HL-60/S4 treated with retinoic acid at 250 ng/mL for 4 days and 3 days (cell line): ENCODE data around the gene RFESD.

ENCODE experiments used
- in situ Hi-C: fragments of 300-500 bp; cut with MboI; formaldehyde crosslinking; loops from 2 replicates; pipeline ENCODE4 v1.7.0; 2022; ENCODE audit warnings: low sequenced_read_pairs

Gene RFESD

DNA sequence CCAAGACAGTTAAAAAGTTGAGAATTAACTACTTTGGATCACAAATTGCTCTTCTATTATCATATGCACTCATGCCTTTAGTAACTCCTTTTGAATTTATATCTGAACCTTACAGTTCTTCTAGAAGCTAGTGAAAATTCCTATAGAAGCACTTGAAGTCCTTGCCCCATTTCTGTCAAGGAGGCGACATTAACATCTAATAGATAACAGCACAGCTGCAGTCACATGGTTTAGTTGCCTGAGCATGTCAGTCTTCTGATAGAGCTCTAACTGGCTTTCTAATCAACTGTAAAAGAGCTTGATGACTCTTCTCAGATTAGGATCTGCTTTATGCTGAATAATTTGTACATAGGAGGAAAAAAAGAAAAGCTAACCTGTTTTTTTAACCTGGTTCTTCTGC is 9.0 kb downstream of the RFESD start:
- in situ Hi-C loops, result loop anchor here (10.0 to 25.0 kb wide), 2 partner anchors 107 to 189 kb away; no protein-coding TSS in a partner anchor

DNA sequence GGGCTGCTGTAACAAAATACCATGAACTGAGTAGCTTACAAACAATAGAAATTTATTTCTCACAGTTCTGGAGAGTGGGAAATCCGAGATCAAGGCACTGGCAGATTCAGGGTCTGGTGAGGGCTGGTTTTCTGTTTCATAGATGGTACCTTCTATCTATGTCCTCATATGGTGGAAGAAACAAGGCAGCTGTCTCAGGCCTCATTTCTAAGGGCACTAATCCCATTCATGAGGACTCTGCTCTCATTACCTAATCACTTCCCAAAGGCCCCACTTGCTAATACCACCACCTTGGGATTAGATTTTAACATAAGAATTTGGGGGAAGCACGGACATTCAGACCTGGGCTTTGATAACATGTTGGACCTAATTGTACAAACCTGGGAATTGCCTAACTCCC is 13.5 kb downstream of the RFESD start:
- in situ Hi-C loops, result loop anchor here (25.0 kb wide), 1 partner anchor 102 kb away; no protein-coding TSS in a partner anchor

DNA sequence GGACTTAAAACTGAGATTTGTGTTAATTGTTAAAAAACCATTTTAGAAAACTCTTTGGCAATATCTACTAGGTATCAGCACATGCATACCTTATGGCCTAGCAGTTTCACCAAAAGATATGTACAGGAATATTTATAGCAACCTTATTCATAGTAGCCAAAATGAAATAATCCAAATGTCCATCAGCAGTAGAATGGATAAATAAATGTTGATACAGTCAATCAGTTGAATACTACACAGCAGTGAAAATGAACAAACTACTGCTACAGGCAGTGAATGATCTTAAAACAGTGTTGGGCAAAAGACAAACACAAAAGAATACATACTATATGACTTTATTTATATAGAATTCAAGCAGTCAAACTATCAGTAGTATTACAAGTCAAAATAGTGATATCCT is 16.4 kb downstream of the RFESD start:
- in situ Hi-C loops, result loop anchor here (25.0 kb wide), 1 partner anchor 99 kb away; no protein-coding TSS in a partner anchor

DNA sequence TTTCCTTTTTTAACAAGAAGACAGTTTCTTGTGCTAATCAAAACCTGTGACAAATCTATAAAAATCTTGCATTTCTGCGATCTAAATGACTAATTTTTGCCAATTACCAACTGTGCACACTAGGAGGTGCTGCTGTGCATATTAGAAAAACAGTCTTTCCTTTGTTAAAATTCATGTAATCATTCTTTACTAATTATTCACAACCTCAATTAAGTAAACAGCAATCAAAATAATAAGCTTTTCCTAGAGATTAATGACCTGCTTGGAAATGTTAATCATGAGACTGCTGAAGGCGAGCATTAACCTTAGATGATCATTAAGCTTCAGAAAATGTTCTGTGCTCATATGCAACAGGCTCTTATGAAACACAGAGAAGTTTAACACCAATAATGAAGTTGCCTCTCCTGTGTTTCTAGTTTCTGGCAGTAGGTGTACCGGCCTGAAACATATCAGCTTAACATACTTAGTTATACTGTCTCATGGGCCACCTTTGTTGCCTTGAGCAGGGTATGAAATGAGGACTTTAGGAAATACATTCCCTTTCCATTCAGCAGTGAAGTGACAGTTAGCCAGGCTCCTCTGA is 17.7 kb downstream of the RFESD start:
- in situ Hi-C loops, result loop anchor here (25.0 kb wide), 1 partner anchor 98 kb away; no protein-coding TSS in a partner anchor

DNA sequence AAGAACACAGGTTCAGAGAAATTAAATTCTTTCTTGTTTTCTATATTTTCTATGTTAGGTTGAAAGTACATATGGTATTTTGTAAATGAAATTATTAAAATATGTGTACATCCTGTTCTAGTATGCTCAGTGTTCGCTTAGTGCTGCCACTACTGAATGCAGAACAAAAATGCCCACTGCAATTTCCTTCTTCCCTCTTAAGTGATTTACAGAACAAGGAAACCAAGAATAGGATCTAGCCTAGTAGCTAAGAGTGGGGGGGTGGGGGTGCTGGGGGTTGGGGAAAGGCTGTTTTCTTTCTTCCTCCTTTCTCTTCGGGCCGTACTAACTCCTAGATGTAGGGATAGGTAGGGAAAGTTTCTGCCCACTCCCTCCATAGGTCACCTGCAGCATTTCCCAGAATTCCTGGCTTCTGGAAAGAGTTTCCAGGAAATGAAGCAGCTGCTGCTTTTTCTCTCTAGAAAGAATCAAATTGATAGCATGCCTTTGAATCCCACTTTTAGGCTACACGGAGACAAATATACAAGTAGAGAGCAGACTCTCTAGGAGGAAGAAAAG is 20.6 kb downstream of the RFESD start:
- in situ Hi-C loops, result loop anchor here (25.0 kb wide), 1 partner anchor 95 kb away; no protein-coding TSS in a partner anchor

DNA sequence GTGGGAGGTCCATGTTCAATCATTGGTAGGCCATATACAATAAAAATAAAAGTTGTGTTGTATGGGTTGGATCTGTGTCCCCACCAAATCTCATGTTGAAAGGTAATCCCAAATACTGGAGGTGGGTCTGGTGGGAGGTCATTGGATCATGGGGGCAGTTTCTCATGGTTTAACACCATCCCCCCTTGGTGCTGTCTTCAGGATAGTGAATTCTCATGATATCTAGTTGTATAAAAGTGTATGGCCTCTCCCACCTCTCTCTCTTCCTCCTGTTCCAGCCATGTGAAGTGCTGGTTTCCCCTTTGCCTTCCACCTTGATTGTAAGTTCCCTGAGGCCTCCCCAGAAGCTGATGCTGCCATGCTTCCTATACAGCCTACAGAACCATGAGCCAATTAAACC is 21.1 kb downstream of the RFESD start:
- in situ Hi-C loops, result loop anchor here (25.0 kb wide), 1 partner anchor 95 kb away; no protein-coding TSS in a partner anchor

DNA sequence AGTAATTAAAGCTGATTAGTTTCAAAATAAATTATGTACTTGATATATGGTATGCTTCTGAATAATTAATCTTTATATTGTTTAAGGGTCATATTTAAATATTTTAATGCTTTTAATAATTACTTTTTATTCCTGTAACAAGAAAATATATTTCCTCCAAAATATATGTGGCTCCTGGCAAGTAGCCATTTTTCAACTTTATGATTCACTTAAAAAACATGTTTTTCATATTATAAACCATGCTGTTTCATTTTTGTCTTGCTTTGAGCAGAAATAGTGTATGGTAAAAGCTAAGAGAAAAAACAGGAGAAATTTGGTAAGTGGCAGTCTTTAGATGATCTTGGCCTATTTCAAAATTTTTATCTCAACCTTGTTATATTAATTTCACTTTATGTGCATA is 21.6 kb downstream of the RFESD start:
- in situ Hi-C loops, result loop anchor here (25.0 kb wide), 1 partner anchor 94 kb away; no protein-coding TSS in a partner anchor

DNA sequence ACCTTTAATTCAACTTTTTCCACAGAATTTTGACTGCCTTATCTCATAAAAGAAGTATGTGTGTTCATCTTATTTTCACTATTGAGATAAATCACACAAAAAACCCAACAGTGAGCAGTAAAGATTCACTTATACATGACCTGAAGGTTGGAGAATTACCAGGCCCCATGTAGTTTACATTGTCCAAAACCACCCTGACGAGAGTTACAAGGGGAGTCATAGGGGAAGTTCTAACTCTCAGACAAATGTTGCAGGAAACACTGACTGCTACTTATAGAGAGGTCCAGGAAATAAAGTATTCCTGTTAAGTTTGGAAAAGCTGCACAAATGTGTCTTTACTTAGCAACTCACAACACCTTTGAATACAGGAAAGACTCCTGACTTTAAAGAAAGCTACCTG is 22.2 kb downstream of the RFESD start:
- in situ Hi-C loops, result loop anchor here (25.0 kb wide), 1 partner anchor 94 kb away; no protein-coding TSS in a partner anchor

DNA sequence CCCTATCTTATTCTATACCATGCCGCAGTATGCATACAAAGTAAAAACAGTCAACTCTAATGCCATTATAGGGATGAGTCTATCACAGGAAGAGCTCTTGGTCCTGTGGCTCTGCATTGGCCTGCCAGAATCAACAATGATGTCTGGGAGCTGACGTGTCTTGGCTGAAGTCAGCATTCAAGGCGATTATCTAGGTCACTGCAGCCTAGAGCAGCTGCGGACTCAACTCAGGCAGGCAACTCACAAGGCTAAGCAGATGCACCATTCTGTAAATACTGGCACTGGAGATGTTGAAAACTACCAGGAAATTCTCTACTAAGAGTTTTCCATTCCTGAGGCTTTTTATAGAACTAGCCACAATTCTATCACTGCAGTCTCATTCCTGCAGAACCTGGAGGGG is 23.0 kb downstream of the RFESD start:
- in situ Hi-C loops, result loop anchor here (25.0 kb wide), 1 partner anchor 93 kb away; no protein-coding TSS in a partner anchor

DNA sequence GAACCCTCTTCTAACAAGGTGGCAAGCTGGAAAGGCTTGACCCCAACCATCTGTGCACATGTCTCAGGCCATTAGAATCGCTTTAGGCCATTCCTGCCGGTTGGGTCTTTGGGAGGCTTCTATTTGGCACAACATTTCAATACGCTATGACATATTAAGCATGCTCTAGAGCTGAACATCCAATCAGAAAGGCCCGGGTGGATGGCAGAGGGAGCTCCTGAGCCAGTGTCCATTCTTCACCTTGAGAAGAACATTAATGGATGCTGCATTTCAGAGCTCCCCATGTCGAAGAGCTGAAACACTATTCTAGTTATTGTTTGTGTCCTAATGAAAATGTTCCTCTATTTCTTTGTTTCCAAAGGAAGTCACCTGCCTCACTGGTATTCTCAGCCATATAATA is 23.4 kb downstream of the RFESD start:
- in situ Hi-C loops, result loop anchor here (25.0 kb wide), 1 partner anchor 92 kb away; no protein-coding TSS in a partner anchor

DNA sequence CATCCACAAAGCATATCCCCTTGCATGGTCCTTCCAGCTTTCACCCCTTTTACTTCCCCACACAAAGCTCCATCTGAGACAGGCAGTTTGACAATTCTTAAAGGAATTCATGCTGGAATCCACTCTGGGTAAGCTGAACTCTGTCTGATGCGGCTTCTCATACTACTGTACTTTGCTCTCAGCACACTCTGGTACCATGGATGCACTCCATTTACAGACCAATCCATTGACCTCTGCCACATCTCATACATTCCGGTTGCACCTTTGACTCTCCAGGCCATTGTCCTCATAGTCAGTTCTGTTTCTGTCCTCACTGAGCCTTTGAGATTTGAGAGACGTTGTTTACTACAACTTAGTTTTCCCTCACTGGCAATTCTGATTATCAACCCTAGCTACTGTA is 24.0 kb downstream of the RFESD start:
- in situ Hi-C loops, result loop anchor here (25.0 kb wide), 1 partner anchor 92 kb away; no protein-coding TSS in a partner anchor

DNA sequence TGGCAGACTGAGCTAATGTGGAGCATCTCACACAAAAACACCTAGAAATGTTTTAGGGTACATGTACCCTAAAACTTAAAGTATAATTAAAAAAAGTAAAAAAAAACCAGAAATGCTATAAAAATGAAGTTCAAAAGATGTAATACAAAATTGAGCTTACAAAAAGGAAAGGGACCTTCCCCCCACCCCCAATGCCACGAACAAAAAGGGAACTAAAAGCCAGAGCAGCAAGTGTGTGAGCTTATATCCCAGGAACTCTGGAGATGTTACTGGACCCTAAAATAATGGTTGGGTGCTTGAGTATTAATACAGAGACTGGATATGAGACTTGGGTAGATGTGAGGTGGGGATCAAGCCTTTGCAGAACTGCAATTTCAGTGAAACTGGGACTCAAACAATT is 25.2 kb downstream of the RFESD start:
- in situ Hi-C loops, result loop anchor here (25.0 kb wide), 1 partner anchor 90 kb away; no protein-coding TSS in a partner anchor

DNA sequence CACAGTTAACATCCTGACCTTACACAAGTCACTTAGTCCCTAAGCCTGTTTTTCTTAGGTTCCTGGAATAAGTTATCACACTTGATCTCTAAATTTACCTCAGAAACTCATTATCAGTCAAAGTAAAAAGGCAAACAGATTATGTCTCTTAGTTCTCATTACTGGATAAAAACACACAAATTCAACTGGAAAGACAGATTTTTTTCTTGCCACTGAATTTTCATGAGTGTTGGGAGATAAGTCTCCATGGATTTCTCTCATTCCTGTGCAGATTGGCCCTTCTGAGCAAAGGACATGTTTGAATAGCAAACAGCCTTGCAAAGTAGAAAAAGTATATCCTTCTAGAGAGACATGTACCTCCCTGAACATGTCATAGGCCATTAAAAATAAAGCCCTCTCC is 26.1 kb downstream of the RFESD start:
- in situ Hi-C loops, result loop anchor here (25.0 kb wide), 1 partner anchor 90 kb away; no protein-coding TSS in a partner anchor

DNA sequence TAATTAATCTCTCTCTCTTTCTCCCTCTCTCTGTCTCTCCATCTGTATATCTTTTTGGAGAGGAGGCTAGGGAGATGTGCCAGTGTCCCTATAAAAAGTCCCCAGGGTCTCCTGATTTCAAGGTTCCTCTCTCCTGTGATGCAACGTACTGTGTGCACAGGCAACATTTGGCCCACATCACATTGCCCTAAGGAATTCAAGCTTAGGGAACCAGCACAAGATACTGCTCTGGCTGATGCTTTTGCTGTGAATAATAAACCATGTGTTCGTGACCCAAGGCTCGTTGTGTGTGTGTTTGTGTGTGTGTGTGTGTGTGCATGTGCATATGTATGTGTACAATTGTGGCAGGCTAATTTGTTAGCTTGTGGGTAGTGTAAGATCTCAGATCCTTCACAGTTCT is 26.5 kb downstream of the RFESD start:
- in situ Hi-C loops, result loop anchor here (25.0 kb wide), 1 partner anchor 89 kb away; no protein-coding TSS in a partner anchor

DNA sequence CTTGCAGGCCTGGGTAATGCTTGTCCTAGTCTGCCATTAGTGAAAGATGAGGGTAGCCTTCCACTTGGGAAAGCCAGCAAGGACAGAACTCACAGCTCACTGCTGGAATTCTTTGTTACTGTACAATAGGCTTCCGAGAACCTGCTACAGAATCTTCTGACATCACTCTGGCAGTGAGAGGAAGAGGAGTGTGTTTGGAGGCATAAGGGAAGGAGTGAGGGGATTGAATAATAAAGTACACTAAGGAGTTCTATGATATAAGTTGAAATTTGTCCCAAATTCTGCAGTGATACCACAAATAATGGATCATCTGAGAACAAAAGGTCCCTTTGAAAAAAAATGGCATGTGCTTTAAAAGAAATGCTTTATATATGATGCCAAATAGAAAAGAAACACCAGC is 36.3 kb downstream of the RFESD start, which contains the start of gene SPATA9:
Gene SPATA9 (minus strand): TSS at position 101 of the 400 bp plus-strand sequence. CDS start 137 bp downstream, outside the sequence.
- in situ Hi-C loops, result no loop called here

DNA sequence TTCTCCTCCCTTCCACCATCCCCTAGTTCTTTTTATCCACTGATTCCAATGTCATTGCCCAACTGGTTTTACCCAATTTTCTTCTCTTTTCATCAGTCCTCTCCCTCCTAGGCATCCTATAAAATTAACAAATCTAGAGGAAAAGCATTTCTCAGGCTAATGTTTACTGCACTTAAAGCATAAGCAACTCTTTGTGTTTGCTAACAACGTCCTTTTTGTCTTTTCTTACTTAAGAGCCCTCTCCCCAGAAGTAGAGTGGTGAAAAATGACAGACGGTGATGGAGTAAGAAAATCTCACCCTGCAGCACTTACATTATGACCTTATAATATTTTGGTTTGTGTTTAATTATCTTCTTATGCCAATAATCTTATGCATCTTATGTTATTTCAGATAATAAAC is 37.8 kb downstream of the RFESD start:
- in situ Hi-C loops, result no loop called here

DNA sequence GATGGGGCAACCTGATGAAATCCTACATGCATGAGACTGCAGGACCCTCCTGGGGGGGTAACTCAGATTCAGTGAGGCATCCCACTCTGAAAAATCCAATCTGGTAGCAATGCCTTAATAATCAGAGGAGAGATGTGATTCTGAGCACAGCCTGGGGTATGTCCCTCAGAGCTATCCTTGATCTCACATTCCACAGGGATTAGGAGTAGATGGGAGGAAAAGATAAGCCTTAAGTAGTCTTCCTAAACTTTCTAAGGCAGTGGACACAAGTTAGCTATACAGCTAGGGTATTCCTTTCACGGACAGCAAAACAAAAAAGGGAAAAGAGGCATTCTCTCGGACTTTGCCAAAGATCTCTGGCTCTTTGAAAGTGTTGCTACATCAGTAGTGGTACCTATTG is 40.1 kb downstream of the RFESD start:
- in situ Hi-C loops, result no loop called here

DNA sequence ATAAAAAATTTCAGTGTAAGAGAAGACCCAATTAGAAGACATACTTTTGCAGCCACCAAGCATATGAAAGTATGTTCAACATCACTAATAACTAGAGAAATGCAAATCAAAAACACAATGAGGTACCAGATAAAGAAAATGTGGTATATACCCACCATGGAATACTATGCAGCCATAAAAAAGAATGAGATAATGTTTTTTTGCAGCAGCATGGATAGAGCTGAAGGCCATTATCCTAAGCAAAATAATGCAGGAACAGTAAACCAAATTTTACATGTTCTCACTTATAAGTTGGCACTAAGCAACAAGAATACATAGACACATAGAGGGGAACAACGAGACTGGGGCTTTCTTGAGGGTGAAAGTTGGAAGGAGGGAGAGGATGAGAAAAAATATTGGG is 43.1 kb downstream of the RFESD start:
- in situ Hi-C loops, result no loop called here

DNA sequence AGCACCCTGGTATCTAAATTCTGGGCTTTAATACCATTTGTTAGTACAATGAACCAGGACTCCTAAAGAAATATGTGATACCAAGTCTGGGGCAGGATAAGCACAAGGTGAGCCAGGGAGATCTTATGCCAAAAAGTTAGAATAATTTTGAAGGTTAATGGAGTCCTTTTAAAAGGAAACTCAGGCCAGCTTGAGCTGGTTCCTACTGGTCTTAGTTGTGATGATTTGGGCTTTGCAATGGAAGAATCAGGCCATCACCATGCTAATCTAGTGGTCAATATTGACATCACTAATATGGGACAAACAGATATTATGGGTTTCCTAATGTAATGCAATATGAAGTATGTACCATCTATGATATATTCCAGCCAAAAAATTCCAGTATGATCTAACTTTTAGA is 43.8 kb downstream of the RFESD start:
- in situ Hi-C loops, result no loop called here

DNA sequence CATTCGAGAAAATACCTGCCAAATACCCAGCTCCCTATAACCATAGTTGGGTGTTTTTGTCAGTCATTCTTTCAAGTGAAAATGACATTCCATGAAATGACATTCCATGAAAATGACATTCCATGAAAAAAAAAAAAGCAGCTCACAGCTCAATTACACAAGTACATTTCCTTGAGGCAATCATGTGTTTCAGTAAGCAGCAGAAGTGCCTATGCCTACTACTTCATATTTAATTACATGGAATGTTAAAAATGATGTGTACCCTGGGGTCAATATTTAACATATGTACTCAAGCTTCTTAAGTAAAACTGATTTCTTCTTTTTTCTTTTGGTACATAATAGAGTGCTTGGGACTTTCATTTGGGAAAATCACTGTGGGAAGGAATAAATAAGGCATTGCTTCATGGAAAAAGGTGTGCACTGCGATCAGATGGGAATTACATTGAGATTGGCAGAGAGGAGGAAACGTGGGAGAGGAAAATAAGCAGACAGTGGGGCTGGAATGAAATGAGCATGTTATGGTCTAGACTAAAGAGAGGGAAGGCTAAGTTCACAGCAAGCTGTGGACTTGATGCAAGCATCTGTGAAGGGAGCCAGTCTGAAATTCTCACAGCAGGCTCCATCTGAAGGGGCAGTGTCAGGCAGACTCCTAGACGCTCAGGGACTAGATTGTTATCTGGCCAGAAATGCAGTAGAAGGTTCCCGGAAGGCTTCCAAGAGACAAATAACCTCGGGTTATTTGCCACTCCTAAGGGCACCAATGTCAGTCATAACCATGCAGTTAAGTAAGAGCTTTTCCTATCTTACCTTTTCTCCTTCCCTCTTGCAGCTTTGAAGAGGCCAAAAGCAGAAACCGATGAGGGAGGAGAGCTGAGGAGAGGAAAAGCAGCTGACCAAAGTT is 51.5 kb downstream of the RFESD start:
- in situ Hi-C loops, result no loop called here

DNA sequence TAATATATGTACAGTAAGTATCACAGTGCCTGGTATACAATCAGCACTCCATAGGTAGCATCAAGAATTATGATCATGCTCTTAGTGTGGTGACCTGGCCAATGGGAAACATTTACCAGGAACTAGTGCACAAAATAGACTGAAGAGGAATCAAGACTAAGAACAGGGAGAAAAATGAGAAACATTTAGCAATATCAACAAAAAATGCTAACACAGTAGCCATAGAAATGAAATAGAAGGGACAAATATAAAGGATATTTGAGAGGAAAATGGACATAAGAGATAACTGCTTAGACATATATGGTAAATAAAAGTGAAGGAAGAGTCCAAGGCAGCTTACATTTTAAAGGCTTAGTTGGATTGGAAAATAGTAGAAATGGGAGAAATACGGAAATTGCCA is 52.8 kb downstream of the RFESD start:
- in situ Hi-C loops, result no loop called here
